OCI-LY3 (cell line): Measurements from ENCODE around the gene SLCO2A1.

Experiments used
- CTCF ChIP-seq: fragments of 200-600, 300-600 bp; sonication (generic); IDR thresholded peaks from 2 replicates; pipeline ENCODE4 v1.5.1; 2014; ENCODE audit warnings: antibody characterized with exemption, low read length, low read depth
- EZH2phosphoT487 ChIP-seq: fragments of 200-600 bp; shearing (Covaris generic); IDR thresholded peaks from 2 replicates; pipeline ENCODE4 v1.6.1; 2018; ENCODE audit warnings: antibody characterized with exemption, mixed run types, low read depth

GRCh38 chr3:134065252-134066157, 35.8 kb upstream of the SLCO2A1 start:
- TF ChIP-seq CTCF (no peak), EZH2phosphoT487 (no peak)
